ENCODE measurements around the gene LRRC10B.

The LRRC10B gene

DNA sequence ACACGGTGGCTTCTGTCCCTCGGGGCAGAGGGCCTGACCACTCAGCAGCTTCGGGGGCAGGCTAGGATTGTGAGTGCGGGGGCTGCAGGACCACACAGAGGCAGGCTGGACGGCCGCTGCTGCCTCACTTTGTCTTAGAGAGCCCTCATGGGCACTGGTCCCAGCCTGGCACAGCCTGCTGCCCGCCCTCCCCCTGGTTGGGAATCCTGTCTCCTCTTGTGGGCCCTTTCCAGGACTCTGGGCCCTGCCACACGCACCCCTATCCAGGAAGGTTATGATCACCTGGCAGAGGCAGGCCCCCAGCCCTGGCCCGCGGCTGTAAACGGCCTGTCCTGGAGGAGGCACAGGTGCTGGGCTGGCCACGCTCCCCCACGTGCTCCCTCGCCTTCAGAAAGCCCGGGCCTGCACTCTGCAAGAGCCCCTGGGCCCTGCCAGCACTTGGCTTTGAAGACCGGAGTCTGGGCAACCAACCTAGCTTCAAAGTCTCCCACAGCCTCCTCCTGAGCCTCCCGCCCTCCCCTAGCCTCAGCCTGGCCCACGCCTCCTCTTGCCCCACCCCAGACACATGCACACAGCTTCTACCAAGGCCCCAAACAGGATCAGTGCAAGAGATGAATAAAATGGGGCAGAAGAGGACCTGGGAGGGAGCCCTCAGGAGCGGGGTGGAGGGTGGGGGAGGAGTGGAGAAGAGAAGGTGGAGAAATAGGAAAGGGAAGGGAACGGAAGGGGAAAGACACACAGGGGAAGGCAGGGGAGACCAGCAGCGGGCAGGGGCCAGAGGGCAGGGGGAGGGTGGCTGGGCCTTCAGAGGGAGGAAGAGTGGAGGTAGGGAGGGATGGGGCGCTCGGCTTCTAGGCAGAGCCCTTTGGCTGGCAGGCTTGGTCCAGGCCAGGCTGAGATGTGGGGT lies 41.4 kb downstream of the LRRC10B start:
- DNase-seq = no peak

DNA sequence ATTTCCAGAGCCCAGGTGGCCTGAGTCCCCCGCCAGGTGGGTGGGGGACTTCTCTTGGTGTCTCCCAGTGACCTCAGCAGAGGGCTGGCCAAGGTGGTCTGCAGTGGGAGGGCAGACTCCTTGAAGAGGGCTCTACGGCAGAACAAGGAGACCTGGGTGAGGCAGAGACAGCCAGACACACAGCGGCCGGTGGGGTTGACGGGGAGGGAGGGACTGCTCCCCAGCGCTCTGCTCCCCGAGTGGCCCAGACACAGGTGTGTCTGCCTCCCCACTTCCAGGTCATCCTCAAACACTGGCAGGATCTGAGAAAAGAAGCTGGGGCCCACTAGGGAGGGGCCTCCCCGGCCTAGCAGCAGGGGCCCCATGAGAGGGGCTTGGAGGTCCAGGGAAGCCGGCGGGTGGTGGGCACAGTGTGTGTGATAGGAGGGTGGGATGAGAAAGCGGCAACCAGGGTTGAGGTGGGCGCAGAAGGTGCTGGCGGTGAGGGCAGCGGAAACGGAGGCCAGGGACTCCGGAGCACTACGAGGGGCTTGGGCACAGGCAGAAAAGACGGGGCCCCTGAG lies 42.2 kb downstream of the LRRC10B start:
- DNase-seq = no peak

DNA sequence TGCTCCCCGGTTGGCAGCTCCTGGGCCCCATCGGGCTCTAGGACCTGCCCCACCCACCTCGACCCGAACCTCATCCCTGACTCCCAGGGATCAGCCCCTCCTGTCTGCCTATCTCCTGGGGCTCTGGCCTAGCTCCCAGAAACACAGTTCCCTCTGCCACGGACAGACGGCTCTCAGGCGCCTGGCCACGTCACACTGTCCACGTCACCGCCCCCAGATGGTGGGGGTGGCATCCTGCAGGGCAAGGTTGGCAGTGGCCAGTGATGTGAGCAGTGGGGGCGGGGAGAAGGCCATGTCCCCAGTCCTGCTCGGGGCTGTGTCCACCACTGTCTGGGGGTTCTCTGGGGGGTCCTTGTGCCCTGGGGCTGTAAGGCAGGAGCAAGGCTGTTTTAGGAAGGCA lies 43.1 kb downstream of the LRRC10B start:
- DNase-seq = no peak

DNA sequence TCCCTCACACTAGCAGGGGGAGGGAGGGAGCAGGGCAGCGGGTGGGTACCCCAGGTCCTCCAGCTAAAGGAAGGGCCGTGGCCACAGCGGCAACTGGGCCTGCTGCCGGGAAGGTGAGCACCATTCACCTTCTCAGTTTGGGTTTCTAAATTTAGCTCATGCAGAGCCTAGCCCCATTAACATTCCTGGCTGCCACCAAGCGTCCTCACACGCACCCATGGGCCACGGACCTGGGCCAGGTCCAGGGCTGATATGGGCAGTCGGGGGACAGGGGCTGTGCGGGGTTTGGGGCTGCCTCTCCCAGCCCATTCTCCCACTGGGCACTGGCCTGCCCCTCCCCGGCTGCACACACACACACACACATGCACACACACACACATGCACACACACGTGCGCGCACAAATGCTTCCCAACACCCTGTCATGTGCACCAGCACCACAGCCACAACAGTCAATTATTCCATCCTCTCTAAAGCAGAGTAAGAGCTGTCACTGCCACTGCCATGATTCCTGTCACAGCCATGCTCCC lies 43.6 kb downstream of the LRRC10B start:
- DNase-seq = no peak

DNA sequence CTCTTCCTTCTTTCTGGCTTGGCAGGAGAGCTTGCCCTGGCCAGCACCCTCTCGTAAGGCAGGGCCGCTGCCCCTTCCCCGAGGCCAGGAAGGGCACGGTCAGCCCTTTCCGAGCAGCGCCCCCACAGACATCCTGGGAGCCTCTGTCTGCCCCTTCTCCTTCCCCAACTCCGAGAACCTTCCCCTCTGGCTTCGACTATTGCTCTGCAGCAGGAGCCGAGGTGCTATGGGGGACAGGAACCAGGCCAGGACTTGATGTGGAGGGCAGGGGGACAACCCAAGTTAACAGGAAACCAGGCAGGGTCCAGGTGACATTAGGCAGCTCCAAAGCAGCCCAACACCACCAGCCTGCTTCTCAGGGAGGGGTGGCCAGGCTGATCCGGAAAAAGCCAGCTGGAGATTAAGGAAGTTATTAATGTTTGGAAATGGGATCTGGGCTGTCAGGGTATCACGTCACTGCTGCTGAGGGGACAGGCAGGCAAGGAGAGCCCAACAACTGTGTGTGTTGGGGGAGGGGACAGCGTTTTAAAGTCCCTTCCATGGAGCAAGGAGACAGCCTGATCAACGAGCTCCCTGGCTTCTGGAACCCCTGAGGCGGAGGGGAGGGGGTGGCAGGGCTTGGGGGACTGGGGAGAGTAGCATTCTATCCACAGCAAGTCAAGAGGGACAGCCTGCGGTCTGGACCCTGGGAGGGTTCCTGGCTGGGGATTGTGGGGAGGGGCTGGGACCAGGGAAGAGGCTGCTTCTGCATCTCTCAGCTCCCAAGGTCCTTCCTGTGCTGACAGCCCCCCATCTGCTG lies 45.0 kb downstream of the LRRC10B start:
- no peak for DNase-seq

DNA sequence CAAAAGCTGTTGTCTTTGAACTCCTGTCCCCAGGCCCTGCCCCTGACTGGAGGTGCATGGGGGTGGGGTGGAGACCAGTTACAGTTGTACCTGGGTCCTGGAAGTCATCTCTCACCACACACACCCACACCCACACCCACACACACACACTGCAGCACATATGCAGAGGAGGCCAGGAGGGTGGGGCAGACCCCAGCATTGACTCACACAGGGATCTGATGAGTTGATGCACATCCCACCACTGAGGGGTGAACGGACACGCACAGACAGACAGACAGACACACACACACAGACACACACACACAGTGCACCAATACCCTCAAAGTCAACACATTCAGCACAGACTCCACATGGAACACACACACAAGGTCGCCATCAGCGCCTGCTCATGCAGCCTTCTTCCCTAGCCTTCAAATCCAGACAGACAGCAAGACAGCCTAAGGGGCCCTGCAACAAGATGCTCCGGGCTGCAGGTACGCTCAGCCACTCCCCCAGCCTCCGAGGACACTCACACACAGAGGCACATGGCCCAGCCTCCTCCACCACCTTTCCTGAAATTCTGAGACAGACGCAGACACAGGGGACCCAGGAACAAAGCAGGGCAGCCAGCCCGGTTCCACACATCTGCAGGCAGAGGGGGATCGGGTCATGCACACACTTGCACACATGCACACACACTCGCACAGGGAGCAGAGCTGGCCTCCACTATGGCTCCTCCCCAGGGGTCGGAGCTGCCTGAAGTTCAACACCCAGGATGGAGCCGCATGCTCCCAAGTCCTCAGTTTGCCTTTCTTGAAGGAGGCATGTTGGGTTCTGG lies 45.8 kb downstream of the LRRC10B start:
- no peak for DNase-seq

DNA sequence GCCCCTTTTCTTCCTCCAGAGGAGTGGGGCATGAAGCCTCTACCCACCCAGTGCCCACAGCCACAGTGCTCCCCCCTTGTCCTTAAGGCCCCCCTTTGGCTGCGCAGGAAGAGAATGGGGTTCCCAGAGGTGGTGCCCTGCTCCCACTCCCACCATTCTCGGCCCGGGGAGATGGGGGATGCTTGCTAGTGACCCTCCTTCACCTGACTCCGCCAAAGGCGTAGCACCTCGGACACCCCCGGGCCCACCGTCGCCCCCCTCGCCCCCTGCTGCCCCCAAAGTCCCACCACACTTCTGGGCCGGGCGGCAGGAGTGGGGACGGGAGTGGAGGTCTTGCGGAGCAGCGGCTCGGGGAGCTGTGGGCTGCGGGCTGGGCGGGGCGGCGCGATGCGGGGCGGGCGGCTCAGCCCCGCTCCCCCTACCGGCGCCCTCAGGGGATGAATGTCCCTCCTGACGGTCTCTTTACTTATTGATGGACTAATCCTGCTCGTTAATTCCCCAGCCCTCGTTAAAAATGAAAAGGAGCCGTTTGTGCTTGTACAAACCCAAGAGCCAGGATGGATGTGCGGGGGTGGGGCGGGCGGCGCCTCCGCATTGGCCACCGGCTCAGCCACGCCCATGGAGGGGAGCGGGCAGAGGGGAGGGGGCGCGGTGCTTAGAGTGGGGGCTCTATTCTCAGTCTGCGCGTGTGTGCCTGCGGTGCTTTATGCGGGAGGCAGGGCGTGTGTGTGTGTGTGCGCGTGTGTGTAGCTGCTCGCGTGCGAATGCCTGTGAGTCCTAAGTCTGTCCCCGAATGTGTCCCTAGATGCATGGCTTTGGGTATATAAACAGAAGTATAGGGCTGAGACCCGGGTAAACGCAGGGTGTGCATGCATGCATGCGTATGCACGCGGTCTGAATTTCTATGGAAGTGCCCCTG lies 46.8 kb downstream of the LRRC10B start:
- DNase-seq = no peak

DNA sequence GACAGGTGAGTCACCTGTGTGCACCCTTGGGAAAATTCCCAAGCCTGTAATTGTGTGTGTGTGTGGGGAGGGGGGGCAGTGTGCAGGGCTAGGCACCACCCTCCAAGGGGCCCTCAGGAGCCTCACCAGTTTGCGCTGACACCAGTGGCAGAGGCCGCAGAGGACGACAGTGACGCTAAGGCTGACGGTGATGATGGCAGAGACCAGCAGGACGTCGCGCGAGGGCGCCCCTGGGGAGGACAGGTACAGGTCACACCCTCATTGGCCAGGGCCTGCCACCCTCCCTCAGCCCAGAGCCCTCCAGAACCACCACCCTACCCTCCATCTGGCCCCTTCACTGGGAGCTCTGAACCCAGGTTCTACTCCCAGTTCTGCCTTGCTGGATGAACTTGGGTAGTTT lies 47.4 kb downstream of the LRRC10B start:
- DNase-seq = no peak

DNA sequence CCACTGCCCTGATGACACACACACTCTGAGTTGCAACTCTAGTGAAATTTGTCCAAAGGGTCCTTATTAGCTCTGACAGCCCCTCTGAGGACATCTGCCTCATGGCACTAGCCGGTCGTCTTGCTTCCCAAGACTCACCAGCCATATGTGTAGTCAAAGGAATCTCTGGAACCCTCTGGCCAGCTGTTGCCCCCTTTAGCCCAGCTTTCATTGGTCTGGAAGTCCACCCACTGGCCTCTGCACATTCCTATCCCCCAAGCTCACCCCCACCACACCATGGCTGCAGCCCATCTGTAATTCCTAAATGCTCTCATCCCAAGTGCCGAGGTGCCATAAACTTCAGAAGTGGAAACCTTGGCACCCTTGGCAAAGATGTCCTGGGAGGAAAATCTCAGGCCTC lies 48.1 kb downstream of the LRRC10B start:
- no peak for DNase-seq
